Pericardium fibroblast (primary cell): ENCODE results near the gene IMPA2. TPM values are rescaled to one million over a fixed set of nuclear protein-coding genes. Genes with fewer than 3 reads are reported as not detected.

Experiments
- total RNA-seq: library from RNA; depleted of rRNA; stranded (reverse); fragments of >200 nt; gene quantifications from 2 replicates; pipeline ENCODE4 v1.2.3, GENCODE V29; 2015

Gene IMPA2
- total RNA-seq, result 22.8 and 36.1 TPM in 2 replicates

GRCh38 chr18:11981192-11981542, at the start of gene IMPA2:
TSS of gene IMPA2 (plus strand) at chr18:11981507. CDS start at chr18:11981670, 163 bp downstream.

Other genes starting within 250 kb of the IMPA2 start
- 28.0 and 29.2 TPM in 2 replicates for gene CHMP1B, start 130.1 kb upstream of the IMPA2 start, total RNA-seq
- 20.0 and 20.8 TPM in 2 replicates for gene MPPE1, start 73.2 kb upstream of the IMPA2 start, total RNA-seq
- gene ANKRD62, start 112.3 kb downstream of the IMPA2 start, total RNA-seq, result not detected in 2 replicates